ENCODE measurements around the gene PLCH2.

The PLCH2 gene

GRCh38 chr1:2480236-2480985, 4.3 kb downstream of the PLCH2 start:
- no peak for DNase-seq

- DNase-seq: no peak
Measured at GRCh38 chr1:2480986-2481364, 4.9 kb downstream of the PLCH2 start.

GRCh38 chr1:2481885-2482284, 5.8 kb downstream of the PLCH2 start:
- no peak for DNase-seq

GRCh38 chr1:2482588-2482987, 6.5 kb downstream of the PLCH2 start:
- no peak for DNase-seq

GRCh38 chr1:2483026-2483425, 6.9 kb downstream of the PLCH2 start:
- no peak for DNase-seq

- DNase-seq: no peak
Measured at GRCh38 chr1:2483970-2484369, 7.9 kb downstream of the PLCH2 start.

GRCh38 chr1:2486041-2486440, 10.0 kb downstream of the PLCH2 start:
- DNase-seq: no peak

GRCh38 chr1:2486558-2486957, 10.5 kb downstream of the PLCH2 start:
- DNase-seq: no peak

GRCh38 chr1:2488688-2489087, 12.6 kb downstream of the PLCH2 start:
- no peak for DNase-seq

- DNase-seq: no peak
Measured at GRCh38 chr1:2489615-2490014, 13.5 kb downstream of the PLCH2 start.

- DNase-seq: no peak
Measured at GRCh38 chr1:2492091-2492490, 16.0 kb downstream of the PLCH2 start.

- no peak for DNase-seq
Measured at GRCh38 chr1:2493218-2493617, 17.1 kb downstream of the PLCH2 start.

- DNase-seq: no peak
Measured at GRCh38 chr1:2493691-2494322, 17.7 kb downstream of the PLCH2 start.

GRCh38 chr1:2494323-2494693, 18.2 kb downstream of the PLCH2 start:
- DNase-seq: no peak

GRCh38 chr1:2495026-2495425, 18.9 kb downstream of the PLCH2 start:
- no peak for DNase-seq

GRCh38 chr1:2495546-2495945, 19.5 kb downstream of the PLCH2 start:
- DNase-seq: no peak

GRCh38 chr1:2496087-2496622, 20.1 kb downstream of the PLCH2 start:
- no peak for DNase-seq

GRCh38 chr1:2496746-2497145, 20.7 kb downstream of the PLCH2 start:
- no peak for DNase-seq

- DNase-seq: no peak
Measured at GRCh38 chr1:2497891-2498290, 21.8 kb downstream of the PLCH2 start.

- DNase-seq: no peak
Measured at GRCh38 chr1:2498648-2499047, 22.6 kb downstream of the PLCH2 start.

- DNase-seq: no peak
Measured at GRCh38 chr1:2499260-2499659, 23.2 kb downstream of the PLCH2 start.

GRCh38 chr1:2499986-2500596, 24.0 kb downstream of the PLCH2 start:
- DNase-seq: no peak

GRCh38 chr1:2501041-2501819, 25.1 kb downstream of the PLCH2 start:
- DNase-seq: no peak

- no peak for DNase-seq
Measured at GRCh38 chr1:2501820-2502119, 25.7 kb downstream of the PLCH2 start.
